Osteoblast (primary cell): ENCODE results near the gene DMRT1. TPM values are rescaled to one million over a fixed set of nuclear protein-coding genes. Genes with fewer than 3 reads are reported as not detected.

Experiments
- DNase-seq: peaks from one replicate; pipeline ENCODE4 v3.0.0; 2011; ENCODE audit warnings: low spot score, mixed read lengths; ENCODE audit not compliant: insufficient read length; ENCODE audit errors: missing footprints
- H2AFZ ChIP-seq: 2 replicates; pipeline ENCODE4 v1.6.0; 2011; ENCODE audit warnings: mild to moderate bottlenecking, low read length
- H3K27ac ChIP-seq: 2 replicates; pipeline ENCODE4 v1.5.1; 2011; ENCODE audit warnings: mild to moderate bottlenecking, low read depth, low read length, moderate library complexity
- H3K27me3 ChIP-seq: 2 replicates; pipeline ENCODE4 v1.6.0; 2012; ENCODE audit warnings: mild to moderate bottlenecking, control low read depth, inconsistent platforms, low read length, moderate library complexity; ENCODE audit not compliant: insufficient read depth
- H3K36me3 ChIP-seq: 2 replicates; pipeline ENCODE4 v1.5.1; 2011; ENCODE audit warnings: mild to moderate bottlenecking, low read length, control low read depth, moderate library complexity; ENCODE audit not compliant: insufficient read depth
- H3K4me1 ChIP-seq: 2 replicates; pipeline ENCODE4 v1.5.1; 2011; ENCODE audit warnings: mild to moderate bottlenecking, low read length, control low read depth, moderate library complexity; ENCODE audit not compliant: insufficient read depth
- H3K4me2 ChIP-seq: 2 replicates; pipeline ENCODE4 v1.6.0; 2011; ENCODE audit warnings: mild to moderate bottlenecking, low read length; ENCODE audit not compliant: insufficient read depth
- H3K4me3 ChIP-seq: fragments of 200-600 bp; sonication (generic); 3 replicates; pipeline ENCODE4 v1.5.1; 2012; ENCODE audit warnings: mild to moderate bottlenecking, low read length, inconsistent platforms; ENCODE audit not compliant: insufficient read depth
- H3K79me2 ChIP-seq: 2 replicates; pipeline ENCODE4 v1.6.0; 2012; ENCODE audit warnings: mild to moderate bottlenecking, low read length, control low read depth, inconsistent platforms; ENCODE audit not compliant: insufficient read depth
- H3K9me3 ChIP-seq: 2 replicates; pipeline ENCODE4 v1.5.1; 2011; ENCODE audit warnings: low read depth, low read length, control low read depth
- H4K20me1 ChIP-seq: 2 replicates; pipeline ENCODE4 v1.6.0; 2012; ENCODE audit warnings: mild to moderate bottlenecking, low read length, control low read depth; ENCODE audit not compliant: insufficient read depth
- total RNA-seq: library from RNA; depleted of rRNA; stranded (reverse); fragments of >200 nt; gene quantifications from 2 replicates; pipeline ENCODE4 v1.2.3, GENCODE V29; 2012
- TF ChIP-seq, protein P1 (sequence below): IDR thresholded peaks from 2 replicates; pipeline ENCODE4 v1.5.1; 2011; ENCODE audit warnings: mild to moderate bottlenecking, low read depth, low read length, moderate library complexity; ENCODE audit errors: extremely low read depth

Gene DMRT1
- total RNA-seq, 1 donor = not detected

DNA sequence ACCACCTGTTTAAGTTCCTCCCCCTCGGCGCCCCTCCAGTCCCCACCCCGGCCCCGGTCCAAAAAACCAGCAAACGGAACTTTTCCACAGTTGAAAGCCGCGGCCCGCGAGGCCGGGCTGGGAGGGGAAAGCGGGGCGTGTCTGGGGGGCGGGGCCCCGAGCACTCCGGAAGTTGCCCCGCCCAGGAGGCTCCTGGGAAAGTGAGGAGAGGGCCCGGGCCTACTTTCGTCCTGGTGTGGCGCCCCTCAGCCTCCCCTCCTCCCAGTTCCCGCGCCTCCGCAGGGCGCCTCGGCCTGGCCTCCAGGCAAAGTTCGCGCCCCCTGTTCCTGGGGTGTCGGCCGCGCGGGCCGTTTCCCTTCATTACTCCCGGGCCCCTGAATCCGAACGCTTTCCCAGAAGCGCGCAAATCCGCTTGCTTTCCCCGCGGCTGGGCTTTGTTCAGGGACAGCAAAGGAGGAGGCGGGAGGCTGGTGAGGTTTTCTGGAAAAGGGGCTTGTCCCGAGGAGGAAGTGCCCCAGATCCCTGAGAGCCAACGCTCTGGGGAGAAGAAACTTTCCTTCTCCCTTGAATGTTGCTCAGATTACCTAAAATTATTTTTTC lies 130.5 kb downstream of the DMRT1 start:
- Histone ChIP-seq H3K4me3 (no peak overlapping the region), H4K20me1 (no peaks in the 10 kb centered on the region), H2AFZ (no peak overlapping the region), H3K79me2 (no peaks in the 10 kb centered on the region), H3K9me3 (no peaks in the 10 kb centered on the region), H3K4me1 (no peaks in the 10 kb centered on the region), H3K27ac (no peak overlapping the region), H3K27me3 (peaks cover 49% of the 10 kb centered on the region), H3K4me2 (no peak overlapping the region), H3K36me3 (no peaks in the 10 kb centered on the region)
- TF ChIP-seq, protein P1, sequence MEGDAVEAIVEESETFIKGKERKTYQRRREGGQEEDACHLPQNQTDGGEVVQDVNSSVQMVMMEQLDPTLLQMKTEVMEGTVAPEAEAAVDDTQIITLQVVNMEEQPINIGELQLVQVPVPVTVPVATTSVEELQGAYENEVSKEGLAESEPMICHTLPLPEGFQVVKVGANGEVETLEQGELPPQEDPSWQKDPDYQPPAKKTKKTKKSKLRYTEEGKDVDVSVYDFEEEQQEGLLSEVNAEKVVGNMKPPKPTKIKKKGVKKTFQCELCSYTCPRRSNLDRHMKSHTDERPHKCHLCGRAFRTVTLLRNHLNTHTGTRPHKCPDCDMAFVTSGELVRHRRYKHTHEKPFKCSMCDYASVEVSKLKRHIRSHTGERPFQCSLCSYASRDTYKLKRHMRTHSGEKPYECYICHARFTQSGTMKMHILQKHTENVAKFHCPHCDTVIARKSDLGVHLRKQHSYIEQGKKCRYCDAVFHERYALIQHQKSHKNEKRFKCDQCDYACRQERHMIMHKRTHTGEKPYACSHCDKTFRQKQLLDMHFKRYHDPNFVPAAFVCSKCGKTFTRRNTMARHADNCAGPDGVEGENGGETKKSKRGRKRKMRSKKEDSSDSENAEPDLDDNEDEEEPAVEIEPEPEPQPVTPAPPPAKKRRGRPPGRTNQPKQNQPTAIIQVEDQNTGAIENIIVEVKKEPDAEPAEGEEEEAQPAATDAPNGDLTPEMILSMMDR = no peak
- DNase-seq = no peak

GRCh38 chr9:972501-973294 lies 131.2 kb downstream of the DMRT1 start:
- H3K79me2 ChIP-seq = no peaks in the 10 kb centered on the region
- no peaks in the 10 kb centered on the region for H4K20me1 ChIP-seq
- H3K4me1 ChIP-seq = no peaks in the 10 kb centered on the region
- no peak overlapping the region for H3K4me3 ChIP-seq
- H3K27me3 ChIP-seq = peaks cover 54% of the 10 kb centered on the region
- no peak overlapping the region for H3K27ac ChIP-seq
- H3K36me3 ChIP-seq = no peaks in the 10 kb centered on the region
- H2AFZ ChIP-seq = no peak overlapping the region
- no peak for DNase-seq
- H3K9me3 ChIP-seq = no peaks in the 10 kb centered on the region
- TF ChIP-seq, protein P1 = no peak
- H3K4me2 ChIP-seq = no peak overlapping the region

- Histone ChIP-seq H3K9me3 (no peaks in the 10 kb centered on the region), H3K27ac (no peak overlapping the region), H3K4me3 (no peak overlapping the region), H3K4me1 (no peaks in the 10 kb centered on the region), H3K36me3 (no peaks in the 10 kb centered on the region), H3K79me2 (no peaks in the 10 kb centered on the region), H3K4me2 (no peak overlapping the region), H3K27me3 (peaks cover 60% of the 10 kb centered on the region), H2AFZ (no peak overlapping the region), H4K20me1 (no peaks in the 10 kb centered on the region)
- TF ChIP-seq, protein P1 = no peak
- DNase-seq = no peak
Measured at GRCh38 chr9:973295-973834, 131.9 kb downstream of the DMRT1 start.
